ENCODE results near the gene CTU1.
"Not testable (repeated sequence)": the region's sequence is repeated elsewhere in the genome, so short reads cannot be mapped to it uniquely, and the experiment has no call there.

Gene CTU1

DNA sequence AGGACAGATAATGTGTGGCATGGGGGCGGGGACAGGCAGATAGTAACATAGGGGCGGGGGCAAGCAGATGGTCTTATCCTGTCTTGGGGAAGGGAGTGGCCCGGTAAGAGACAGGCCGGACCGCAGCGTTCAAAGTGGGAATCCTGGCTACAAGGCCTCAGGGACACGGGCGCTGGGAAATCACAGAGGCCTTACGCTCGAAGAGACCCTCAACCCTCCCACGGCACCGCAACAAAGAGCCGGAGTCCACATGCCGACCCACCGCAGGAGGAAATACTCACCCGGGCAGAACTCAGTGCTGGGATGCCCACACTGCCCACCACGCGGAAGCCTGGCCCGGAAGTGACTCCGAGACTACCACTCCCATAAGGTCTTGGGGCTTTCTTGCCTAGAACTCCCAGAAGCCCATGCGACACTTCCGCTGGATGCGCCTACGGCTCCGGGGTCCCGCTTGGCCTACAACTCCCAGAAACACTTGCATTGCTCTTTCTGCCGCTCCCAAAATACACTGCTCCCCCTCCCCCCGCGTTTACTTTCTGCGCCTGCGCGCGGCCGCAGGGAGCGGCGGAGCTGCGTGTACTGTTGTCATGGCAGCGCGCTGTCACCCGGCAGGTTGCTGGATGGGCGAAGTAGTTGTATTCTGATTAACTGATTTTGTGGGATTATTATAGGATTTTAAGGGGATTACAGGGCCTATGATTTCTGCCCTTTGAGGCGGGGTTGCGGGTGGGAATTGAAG lies at the start of gene CTU1:
CTU1 (minus strand) TSS at position 344 of the 739 bp plus-strand sequence. CDS start 3,840 bp downstream, outside the sequence.
- DNase-seq (ENCODE audit: low read depth), result peak; percentile 99

DNA sequence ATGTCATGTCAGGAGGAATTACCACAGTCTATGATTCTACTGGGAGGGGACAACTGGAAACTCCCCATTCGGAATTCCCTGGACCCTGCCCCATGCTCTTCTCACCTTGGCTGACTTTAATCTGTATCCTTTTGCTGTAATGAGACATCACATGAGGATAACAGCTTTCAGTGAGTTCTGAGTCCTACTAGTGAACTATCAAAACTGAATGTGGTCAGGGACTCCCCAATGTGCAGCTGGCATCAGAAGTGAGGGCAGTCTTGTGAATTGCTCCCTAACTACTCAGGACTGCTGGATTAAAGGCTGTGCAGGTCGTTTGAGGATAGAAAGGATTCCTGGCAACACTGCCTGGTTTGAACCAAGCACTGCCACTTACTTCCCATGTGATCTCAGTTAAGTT lies 49.1 kb upstream of the CTU1 start:
- no peak for DNase-seq (ENCODE audit: low read depth)

DNA sequence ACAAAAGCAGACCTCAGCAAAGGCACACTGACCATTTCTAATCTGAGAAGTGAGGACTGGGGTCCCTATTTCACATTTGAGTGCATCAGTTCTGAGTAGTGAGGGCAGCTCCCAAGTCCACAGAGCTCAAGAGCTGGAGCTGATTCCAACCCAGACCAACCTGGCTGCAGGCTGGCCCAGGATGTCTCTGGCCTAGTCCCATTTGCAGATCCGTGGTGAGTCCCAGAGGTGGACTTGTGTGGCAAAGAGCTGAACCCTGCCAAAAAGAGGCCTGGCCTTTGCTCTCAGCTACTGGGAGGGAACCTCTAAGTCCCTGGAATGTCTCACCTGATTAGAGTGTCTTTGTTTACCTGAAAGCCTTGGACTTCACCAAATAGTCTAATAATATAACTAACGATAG lies 48.5 kb upstream of the CTU1 start:
- DNase-seq (ENCODE audit: low read depth), result no peak

- DNase-seq (ENCODE audit: low read depth), result no peak
Observed at GRCh38 chr19:51150627-51151026, 42.4 kb upstream of the CTU1 start.

DNA sequence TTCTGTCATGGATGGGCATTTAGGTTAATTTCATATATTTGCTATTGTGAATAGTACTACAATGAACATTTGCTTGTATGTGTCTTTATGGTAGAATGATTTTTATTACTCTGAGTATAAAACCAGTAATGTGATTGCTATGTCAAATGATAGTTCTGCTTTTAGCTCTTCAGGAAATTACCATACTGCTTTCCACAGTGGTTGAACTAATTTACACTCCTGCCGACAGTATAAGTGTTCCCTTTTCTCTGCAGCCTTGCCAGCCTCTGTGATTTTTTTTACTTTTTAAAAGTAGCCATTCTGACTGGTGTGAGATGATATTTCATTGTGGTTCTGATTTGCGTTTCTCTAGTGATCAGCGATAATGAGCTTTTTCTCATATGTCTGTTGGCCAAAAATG lies 40.4 kb upstream of the CTU1 start:
- DNase-seq (ENCODE audit: low read depth), result no peak

- DNase-seq (ENCODE audit: low read depth), result no peak
Observed at GRCh38 chr19:51147663-51148062, 39.5 kb upstream of the CTU1 start.

GRCh38 chr19:51146751-51147150 lies 38.5 kb upstream of the CTU1 start:
- DNase-seq (ENCODE audit: low read depth), result no peak

- DNase-seq (ENCODE audit: low read depth), result no peak
Observed at GRCh38 chr19:51145916-51146493, 37.8 kb upstream of the CTU1 start.

DNA sequence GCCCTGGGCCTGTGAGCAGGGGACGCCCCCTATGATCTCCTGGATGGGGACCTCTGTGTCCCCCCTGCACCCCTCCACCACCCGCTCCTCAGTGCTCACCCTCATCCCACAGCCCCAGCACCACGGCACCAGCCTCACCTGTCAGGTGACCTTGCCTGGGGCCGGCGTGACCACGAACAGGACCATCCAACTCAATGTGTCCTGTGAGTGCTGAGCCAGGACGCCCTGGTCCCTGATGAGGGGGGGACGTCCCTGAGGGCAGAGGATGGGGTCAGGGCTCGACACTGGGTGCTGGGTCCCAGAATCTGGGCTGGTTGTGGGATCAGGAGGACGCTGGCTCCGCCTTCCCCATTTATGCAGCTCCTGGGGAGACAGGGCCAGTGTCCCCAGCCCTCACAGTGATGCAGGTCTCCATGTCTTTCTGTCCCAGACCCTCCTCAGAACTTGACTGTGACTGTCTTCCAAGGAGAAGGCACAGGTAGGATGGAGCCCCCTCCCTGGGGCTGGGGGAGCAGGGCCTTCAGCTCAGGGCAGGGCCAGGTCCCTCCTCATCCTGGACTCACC lies 36.4 kb upstream of the CTU1 start:
- no peak for DNase-seq (ENCODE audit: low read depth)

GRCh38 chr19:51143486-51143885 lies 35.3 kb upstream of the CTU1 start:
- DNase-seq (ENCODE audit: low read depth), result no peak

DNA sequence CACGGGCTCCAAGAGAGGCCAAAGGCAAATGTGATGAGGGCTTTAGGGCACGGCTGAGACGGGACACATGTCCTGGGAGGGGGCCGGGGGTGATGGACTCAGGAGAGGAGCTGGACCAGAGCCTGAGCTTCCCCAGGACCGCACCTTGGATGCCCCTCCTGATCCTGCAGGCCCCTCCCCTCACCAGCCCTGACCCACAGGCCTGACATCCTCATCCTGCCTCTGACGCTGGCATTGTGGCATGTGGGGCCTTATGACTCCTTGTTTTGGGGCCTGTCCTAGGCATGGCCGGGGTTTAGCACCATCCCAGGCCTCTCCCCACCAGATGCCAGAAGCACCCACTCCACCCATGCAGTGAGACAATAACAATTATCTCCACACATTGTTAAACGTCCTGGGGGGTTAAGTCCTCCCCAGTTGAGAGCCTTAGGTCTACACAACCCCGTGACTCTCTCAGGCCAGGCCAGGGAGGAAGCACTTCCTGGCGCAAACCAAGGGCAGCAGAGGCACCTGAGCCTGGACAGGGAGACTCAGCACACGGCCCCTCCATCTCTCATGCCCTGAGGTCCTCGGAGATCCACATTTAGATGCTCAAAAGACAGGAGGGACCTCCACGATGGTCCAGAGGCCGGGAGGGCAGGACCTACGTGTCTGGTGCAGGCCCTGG lies 34.7 kb upstream of the CTU1 start:
- not testable (repeated sequence) for DNase-seq (ENCODE audit: low read depth)

GRCh38 chr19:51142119-51142518 lies 33.9 kb upstream of the CTU1 start, which contains the start of gene SIGLEC7:
TSS of gene SIGLEC7 (plus strand) at chr19:51142301. CDS start at chr19:51142370, 69 bp downstream.
- no peak for DNase-seq (ENCODE audit: low read depth)

GRCh38 chr19:51141181-51141580 lies 33.0 kb upstream of the CTU1 start:
- no peak for DNase-seq (ENCODE audit: low read depth)

- no peak for DNase-seq (ENCODE audit: low read depth)
Observed at GRCh38 chr19:51140441-51140840, 32.2 kb upstream of the CTU1 start.

GRCh38 chr19:51139299-51140014 lies 31.2 kb upstream of the CTU1 start:
- DNase-seq (ENCODE audit: low read depth), result no peak

DNA sequence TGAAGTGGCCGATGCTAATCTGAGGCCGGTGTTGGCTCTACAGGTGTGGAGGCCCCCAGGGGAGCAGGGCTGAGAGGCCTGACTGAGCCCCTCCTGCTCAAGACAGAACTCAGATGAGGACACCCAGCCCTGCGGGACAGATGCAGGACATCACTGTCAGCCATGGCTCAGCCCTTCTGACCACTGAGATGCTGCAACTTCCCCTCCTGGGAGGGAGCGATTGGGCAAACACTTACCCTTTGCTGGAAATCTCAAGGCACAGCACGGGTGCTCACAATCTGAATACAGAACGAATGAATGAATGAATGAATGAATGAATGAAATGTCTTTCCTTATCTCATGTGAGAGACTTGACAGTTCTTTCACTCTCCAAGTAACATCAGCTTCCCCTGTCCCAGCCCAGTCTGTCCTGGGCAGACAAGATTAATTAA lies 30.4 kb upstream of the CTU1 start:
- DNase-seq (ENCODE audit: low read depth), result no peak

- DNase-seq (ENCODE audit: low read depth), result no peak
Observed at GRCh38 chr19:51137792-51138425, 29.7 kb upstream of the CTU1 start.

GRCh38 chr19:51136851-51137551 lies 28.8 kb upstream of the CTU1 start:
- no peak for DNase-seq (ENCODE audit: low read depth)

GRCh38 chr19:51135986-51136762 lies 28.0 kb upstream of the CTU1 start:
- no peak for DNase-seq (ENCODE audit: low read depth)

DNA sequence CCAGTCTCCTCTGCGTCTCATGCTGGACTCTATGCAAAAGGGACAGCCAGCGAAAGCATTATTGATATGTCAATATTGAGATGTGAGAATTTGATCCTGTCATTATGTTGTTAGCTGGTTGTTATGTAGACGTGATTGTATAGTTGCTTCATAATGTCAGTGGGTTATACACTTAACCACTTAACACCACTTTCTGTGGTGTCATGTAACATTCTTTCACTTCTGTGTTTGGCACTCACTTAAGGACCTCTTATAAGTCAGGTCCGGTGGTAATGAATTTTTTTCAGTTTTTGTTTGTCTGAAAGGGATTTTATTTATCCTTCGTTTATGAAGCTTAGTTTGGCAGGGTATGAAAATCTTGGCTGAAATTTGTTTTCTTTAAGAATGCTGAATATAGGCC lies 26.8 kb upstream of the CTU1 start:
- DNase-seq (ENCODE audit: low read depth), result no peak

Measured in fibroblast of gingiva (primary cell).